Tibial artery (tissue), 4 donors: ENCODE results near the gene XPO6.

Experiments used
- DNase-seq, 2 donors: peaks; one replicate each; pipeline ENCODE4 v3.0.0-alpha.2; 2019
- H3K27ac ChIP-seq, 2 donors: fragments of 200-600 bp; sonication (generic) in 1 of 2; 1 replicate in 1 of 2; 2 replicates in 1 of 2; pipeline ENCODE4 v1.5.1; 2018 to 2019; ENCODE audit warnings: mild to moderate bottlenecking in 1 of 2
- H3K27me3 ChIP-seq, 2 donors: fragments of 200-600 bp; sonication (generic) in 1 of 2; one replicate each; pipeline versions ENCODE4 v1.5.1 to v1.6.0; 2016 to 2019
- H3K36me3 ChIP-seq, 3 donors: fragments of 200-600 bp; sonication (generic) in 2 of 3; one replicate each; pipeline ENCODE4 v1.5.1; 2016 to 2019; ENCODE audit warnings: mild to moderate bottlenecking in 2 of 3
- H3K4me1 ChIP-seq, 4 donors: fragments of 200-600 bp; sonication (generic) in 2 of 4; 1 replicate in 3 of 4; 2 replicates in 1 of 4; pipeline ENCODE4 v1.5.1; 2016 to 2019
- H3K4me3 ChIP-seq, 2 donors: fragments of 200-600 bp; sonication (generic) in 1 of 2; 1 replicate in 1 of 2; 2 replicates in 1 of 2; pipeline ENCODE4 v1.5.1; 2018 to 2019; ENCODE audit warnings: mild to moderate bottlenecking in 2 of 2
- H3K9me3 ChIP-seq, 3 donors: fragments of 200-600 bp; sonication (generic) in 1 of 3; one replicate each; pipeline ENCODE4 v1.5.1; 2016 to 2019
- CTCF ChIP-seq, 2 experiments: fragments of 200-600 bp in 1 of 2; fragments of 450-650 bp in 1 of 2; IDR thresholded peaks; one replicate each; pipeline ENCODE4 v1.5.1; 2017 to 2019; ENCODE audit warnings: antibody characterized with exemption in 2 of 2, mild to moderate bottlenecking in 1 of 2, moderate library complexity in 1 of 2
- intact Hi-C: fragments of 100-400 bp; cut with DNase I; formaldehyde crosslinking; loops from one replicate; pipeline ENCODE4 v1.15.0; 2023; ENCODE audit warnings: low total_unique reads

XPO6 gene

GRCh38 chr16:28168991-28169554 lies 42.7 kb downstream of the XPO6 start:
- no peak for DNase-seq
- no peak overlapping the region for H3K27ac ChIP-seq
- no peak overlapping the region for H3K4me3 ChIP-seq
- TF ChIP-seq CTCF (IDR thresholded peaks at IDR 0.05): no peak
- peaks cover 32 to 77% (median 57%) of the 10 kb centered on the region in 3 donors for H3K36me3 ChIP-seq
- no peaks in the 10 kb centered on the region for H3K27me3 ChIP-seq
- intact Hi-C loops: no loop called here
- peaks cover 0 to 9% (median 1%) of the 10 kb centered on the region in 4 donors for H3K4me1 ChIP-seq
- H3K9me3 ChIP-seq: no peaks in the 10 kb centered on the region

- Histone ChIP-seq H3K4me1 (peaks cover 0 to 18% (median 7%) of the 10 kb centered on the region in 4 donors), H3K27me3 (no peaks in the 10 kb centered on the region), H3K4me3 (no peak overlapping the region), H3K36me3 (peaks cover 26 to 63% (median 51%) of the 10 kb centered on the region in 3 donors), H3K27ac (no peak overlapping the region), H3K9me3 (no peaks in the 10 kb centered on the region)
- TF ChIP-seq CTCF (IDR thresholded peaks at IDR 0.05): no peak
- no peak for DNase-seq
- intact Hi-C loops: no loop called here
Measured at GRCh38 chr16:28167730-28168129, 44.0 kb downstream of the XPO6 start.

DNA sequence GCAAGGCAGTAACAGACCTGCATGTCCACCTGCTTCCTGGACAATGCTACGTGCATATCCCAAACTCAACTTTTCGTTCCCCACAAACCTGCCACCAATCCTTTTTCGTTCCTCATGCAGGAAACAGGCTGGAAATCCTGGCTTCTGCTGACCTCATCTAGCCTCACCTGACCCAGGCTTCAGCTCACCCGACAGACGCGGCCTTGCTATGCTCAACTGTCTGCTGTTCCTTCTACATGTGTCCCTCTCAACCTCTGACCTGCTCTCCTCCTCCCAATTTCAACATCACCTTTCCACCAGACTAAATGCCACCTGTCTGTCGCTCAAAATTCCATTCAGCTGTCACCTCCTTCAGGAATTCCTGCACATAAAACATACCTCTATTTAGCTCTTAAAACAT lies 44.5 kb downstream of the XPO6 start:
- Histone ChIP-seq H3K9me3 (no peaks in the 10 kb centered on the region), H3K27ac (no peak overlapping the region), H3K36me3 (peaks cover 26 to 58% (median 51%) of the 10 kb centered on the region in 3 donors), H3K27me3 (no peaks in the 10 kb centered on the region), H3K4me3 (no peak overlapping the region), H3K4me1 (peaks cover 0 to 23% (median 7%) of the 10 kb centered on the region in 4 donors)
- no peak for TF ChIP-seq CTCF (IDR thresholded peaks at IDR 0.05)
- intact Hi-C loops: no loop called here
- DNase-seq: no peak

- intact Hi-C loops: no loop called here
- DNase-seq: no peak
- Histone ChIP-seq H3K27me3 (no peaks in the 10 kb centered on the region), H3K4me1 (peaks cover 0 to 27% (median 7%) of the 10 kb centered on the region in 4 donors), H3K36me3 (peaks cover 26 to 52% (median 51%) of the 10 kb centered on the region in 3 donors), H3K27ac (no peak overlapping the region), H3K4me3 (no peak overlapping the region), H3K9me3 (no peaks in the 10 kb centered on the region)
- TF ChIP-seq CTCF (IDR thresholded peaks at IDR 0.05): no peak
Measured at GRCh38 chr16:28166394-28167208, 45.2 kb downstream of the XPO6 start.

DNA sequence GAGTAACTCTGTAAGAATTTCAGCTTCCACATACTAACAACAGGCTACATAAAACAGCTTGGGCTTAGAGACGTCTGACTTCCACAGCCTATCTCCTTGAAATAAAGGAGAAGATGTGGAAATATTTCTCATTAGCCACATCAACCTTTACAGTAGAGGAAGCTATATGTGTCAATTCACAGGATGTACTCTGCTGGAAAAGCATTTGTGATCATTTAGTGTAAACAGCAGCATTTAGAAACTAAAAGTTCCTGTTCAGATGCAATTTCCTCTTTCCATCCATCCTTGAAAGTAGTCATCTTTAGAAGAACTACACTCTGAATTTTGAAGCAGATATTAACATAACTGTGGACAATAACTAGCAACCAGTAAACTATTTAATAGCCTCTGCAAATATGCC lies 46.2 kb downstream of the XPO6 start:
- Histone ChIP-seq H3K9me3 (no peaks in the 10 kb centered on the region), H3K27me3 (no peaks in the 10 kb centered on the region), H3K4me1 (peaks cover 0 to 27% (median 7%) of the 10 kb centered on the region in 4 donors), H3K36me3 (peaks cover 26 to 52% (median 51%) of the 10 kb centered on the region in 3 donors), H3K27ac (no peak overlapping the region), H3K4me3 (no peak overlapping the region)
- intact Hi-C loops: no loop called here
- DNase-seq: no peak
- TF ChIP-seq CTCF (IDR thresholded peaks at IDR 0.05): no peak
